ENCODE data around the gene CCDC17.

CCDC17 gene

GRCh38 chr1:45622524-45623394 lies 1.1 kb downstream of the CCDC17 start:
- peak overlapping the region; percentile 12 for H3K4me3 ChIP-seq (ENCODE audit: control insufficient read depth, low read depth, low read length)
- no peak for DNase-seq (ENCODE audit: low read depth)
- TF ChIP-seq CTCF (conservative IDR thresholded peaks at IDR 0.05; ENCODE audit: control insufficient read depth, insufficient read depth, low read depth, low read length) = no peak

- TF ChIP-seq CTCF (conservative IDR thresholded peaks at IDR 0.05; ENCODE audit: control insufficient read depth, insufficient read depth, low read depth, low read length) = no peak
- DNase-seq (ENCODE audit: low read depth) = no peak
- no peak overlapping the region for H3K4me3 ChIP-seq (ENCODE audit: control insufficient read depth, low read depth, low read length)
Measured at GRCh38 chr1:45621895-45622523, 1.8 kb downstream of the CCDC17 start.

GRCh38 chr1:45621501-45621836 lies 2.4 kb downstream of the CCDC17 start:
- no peak for TF ChIP-seq CTCF (conservative IDR thresholded peaks at IDR 0.05; ENCODE audit: control insufficient read depth, insufficient read depth, low read depth, low read length)
- DNase-seq (ENCODE audit: low read depth) = no peak
- no peak overlapping the region for H3K4me3 ChIP-seq (ENCODE audit: control insufficient read depth, low read depth, low read length)

GRCh38 chr1:45620588-45621500 lies 3.0 kb downstream of the CCDC17 start:
- no peak for TF ChIP-seq CTCF (conservative IDR thresholded peaks at IDR 0.05; ENCODE audit: control insufficient read depth, insufficient read depth, low read depth, low read length)
- H3K4me3 ChIP-seq (ENCODE audit: control insufficient read depth, low read depth, low read length) = no peak overlapping the region
- no peak for DNase-seq (ENCODE audit: low read depth)

GRCh38 chr1:45619149-45619921 lies 4.5 kb downstream of the CCDC17 start:
- DNase-seq (ENCODE audit: low read depth) = no peak
- TF ChIP-seq CTCF (conservative IDR thresholded peaks at IDR 0.05; ENCODE audit: control insufficient read depth, insufficient read depth, low read depth, low read length) = no peak
- H3K4me3 ChIP-seq (ENCODE audit: control insufficient read depth, low read depth, low read length) = no peak overlapping the region

GRCh38 chr1:45617618-45618017 lies 6.2 kb downstream of the CCDC17 start:
- peak; percentile 41 for DNase-seq (ENCODE audit: low read depth)
- TF ChIP-seq CTCF (conservative IDR thresholded peaks at IDR 0.05; ENCODE audit: control insufficient read depth, insufficient read depth, low read depth, low read length) = no peak
- no peak overlapping the region for H3K4me3 ChIP-seq (ENCODE audit: control insufficient read depth, low read depth, low read length)
